T-helper 2 cell treated with Interferon-gamma antibody and Interleukin-4, amounts not matched to agents 5 μg/mL and 100 μg/mL, for 36 hours (primary cell): Measurements from ENCODE around the gene ELFN2.

Experiments
- DNase-seq: peaks from one replicate; pipeline ENCODE4 v3.0.0; 2021; ENCODE audit warnings: low spot score
- H3K27ac Mint-ChIP-seq: one replicate; pipeline ENCODE4 v1.8.0; 2021; ENCODE audit warnings: mild to moderate bottlenecking, mixed read lengths
- H3K27me3 Mint-ChIP-seq: one replicate; pipeline ENCODE4 v1.8.0; 2021; ENCODE audit warnings: low read depth, mixed read lengths
- H3K36me3 Mint-ChIP-seq: one replicate; pipeline ENCODE4 v1.8.0; 2021; ENCODE audit warnings: low read depth, mixed read lengths
- H3K4me1 Mint-ChIP-seq: one replicate; pipeline ENCODE4 v1.8.0; 2021; ENCODE audit warnings: low read depth, mixed read lengths
- H3K4me3 Mint-ChIP-seq: one replicate; pipeline ENCODE4 v1.8.0; 2022; ENCODE audit warnings: mild to moderate bottlenecking, moderate library complexity, mixed read lengths
- H3K9me3 Mint-ChIP-seq: one replicate; pipeline ENCODE4 v1.8.0; 2021; ENCODE audit warnings: mixed read lengths

The ELFN2 gene

GRCh38 chr22:37416827-37417226, 10.5 kb downstream of the ELFN2 start:
- no peaks in the 10 kb centered on the region for H3K36me3 Mint-ChIP-seq
- H3K27ac Mint-ChIP-seq, result peak overlapping the region; percentile 43
- H3K4me1 Mint-ChIP-seq, result peaks cover 29% of the 10 kb centered on the region
- peak overlapping the region; percentile 63 for H3K4me3 Mint-ChIP-seq
- H3K9me3 Mint-ChIP-seq, result no peaks in the 10 kb centered on the region
- peaks cover 61% of the 10 kb centered on the region for H3K27me3 Mint-ChIP-seq
- peak; percentile 41 for DNase-seq

DNA sequence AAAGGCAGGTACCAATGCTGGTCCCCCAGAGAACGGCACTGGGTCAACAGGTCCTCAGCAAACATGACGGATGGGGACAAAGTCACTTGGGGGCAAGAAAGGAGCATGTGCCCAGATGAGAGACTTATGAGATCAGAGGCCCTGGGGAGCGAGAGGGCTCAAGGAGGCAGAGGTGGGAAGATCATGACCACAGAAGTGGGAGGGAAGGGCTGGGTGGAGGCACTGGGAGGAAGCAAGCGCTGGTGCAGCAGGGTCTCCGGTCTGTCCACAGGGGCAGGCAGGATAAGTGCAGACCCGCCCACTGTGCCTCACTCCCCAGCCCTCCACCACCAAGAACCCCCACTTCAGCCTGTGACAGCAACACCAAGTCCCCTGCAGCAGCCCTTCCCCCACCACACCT, 10.9 kb downstream of the ELFN2 start:
- H3K27ac Mint-ChIP-seq, result no peak overlapping the region

DNA sequence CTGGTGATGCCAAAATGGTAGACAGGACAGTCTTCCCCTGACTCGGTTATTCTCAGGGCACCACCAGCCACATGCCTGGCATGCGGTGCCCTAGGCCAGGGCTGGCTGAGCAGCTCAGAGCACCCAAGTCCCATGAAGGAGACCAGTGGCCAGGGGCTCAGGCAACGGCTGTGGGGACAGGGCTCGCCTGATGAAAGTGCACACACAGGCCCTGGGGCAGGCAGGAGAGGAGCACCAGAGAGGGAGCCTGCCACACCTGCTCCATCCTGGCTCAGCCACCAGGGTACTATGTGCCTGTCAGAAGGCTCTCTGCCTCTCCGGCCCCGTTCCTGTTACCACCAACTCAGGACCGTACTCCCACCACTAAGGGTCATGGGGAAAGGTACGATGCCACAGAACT, 12.1 kb downstream of the ELFN2 start:
- Mint-ChIP-seq H3K27ac (no peak overlapping the region), H3K9me3 (no peaks in the 10 kb centered on the region), H3K27me3 (peaks cover 45% of the 10 kb centered on the region), H3K4me3 (no peak overlapping the region), H3K36me3 (no peaks in the 10 kb centered on the region), H3K4me1 (peaks cover 26% of the 10 kb centered on the region)
- no peak for DNase-seq

More for the DNA sequence above, 10.9 kb downstream of the ELFN2 start:
- Mint-ChIP-seq H3K36me3 (no peaks in the 10 kb centered on the region), H3K9me3 (no peaks in the 10 kb centered on the region), H3K4me3 (peak overlapping the region; percentile 63), H3K4me1 (peaks cover 29% of the 10 kb centered on the region), H3K27me3 (peaks cover 57% of the 10 kb centered on the region)
- no peak for DNase-seq

- no peaks in the 10 kb centered on the region for H3K36me3 Mint-ChIP-seq
- peaks cover 23% of the 10 kb centered on the region for H3K4me1 Mint-ChIP-seq
- H3K27ac Mint-ChIP-seq, result no peak overlapping the region
- peaks cover 41% of the 10 kb centered on the region for H3K27me3 Mint-ChIP-seq
- no peak overlapping the region for H3K4me3 Mint-ChIP-seq
- no peak for DNase-seq
- no peaks in the 10 kb centered on the region for H3K9me3 Mint-ChIP-seq
These were observed 13.0 kb downstream of the ELFN2 start for GRCh38 chr22:37414288-37414687.

- Mint-ChIP-seq H3K4me3 (no peak overlapping the region), H3K36me3 (no peaks in the 10 kb centered on the region), H3K27me3 (peaks cover 33% of the 10 kb centered on the region), H3K4me1 (peaks cover 20% of the 10 kb centered on the region), H3K27ac (no peak overlapping the region), H3K9me3 (no peaks in the 10 kb centered on the region)
- no peak for DNase-seq
These were observed 13.7 kb downstream of the ELFN2 start for GRCh38 chr22:37413546-37413945.

- peaks cover 20% of the 10 kb centered on the region for H3K4me1 Mint-ChIP-seq
These were observed 14.6 kb downstream of the ELFN2 start for GRCh38 chr22:37412495-37413250.

DNA sequence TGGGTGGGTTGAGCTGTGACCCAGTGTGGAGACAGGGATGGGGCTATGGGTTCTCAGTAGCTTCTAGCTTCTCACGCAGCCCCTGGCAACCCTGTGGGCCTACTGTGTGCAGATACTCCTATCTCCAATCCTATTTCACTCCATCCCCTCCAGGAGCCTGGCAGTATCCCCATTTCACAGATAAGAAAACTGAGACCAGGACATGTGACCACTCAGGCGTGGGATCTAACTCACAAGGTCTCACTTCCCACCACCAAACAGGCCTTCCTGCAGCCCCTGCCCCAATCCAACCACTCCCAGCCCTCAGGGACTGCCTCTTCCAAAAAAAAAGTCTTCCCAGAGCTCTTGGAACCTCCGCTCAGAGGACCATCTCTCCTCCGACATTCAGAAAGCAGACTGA, 15.6 kb downstream of the ELFN2 start:
- Mint-ChIP-seq H3K36me3 (no peaks in the 10 kb centered on the region), H3K4me1 (peaks cover 15% of the 10 kb centered on the region), H3K9me3 (no peaks in the 10 kb centered on the region), H3K4me3 (no peak overlapping the region), H3K27me3 (peaks cover 17% of the 10 kb centered on the region), H3K27ac (no peak overlapping the region)
- no peak for DNase-seq

More at GRCh38 chr22:37412495-37413250, 14.6 kb downstream of the ELFN2 start:
- no peaks in the 10 kb centered on the region for H3K36me3 Mint-ChIP-seq
- H3K9me3 Mint-ChIP-seq, result no peaks in the 10 kb centered on the region
- no peak overlapping the region for H3K4me3 Mint-ChIP-seq
- H3K27ac Mint-ChIP-seq, result no peak overlapping the region
- peaks cover 25% of the 10 kb centered on the region for H3K27me3 Mint-ChIP-seq
- no peak for DNase-seq

DNA sequence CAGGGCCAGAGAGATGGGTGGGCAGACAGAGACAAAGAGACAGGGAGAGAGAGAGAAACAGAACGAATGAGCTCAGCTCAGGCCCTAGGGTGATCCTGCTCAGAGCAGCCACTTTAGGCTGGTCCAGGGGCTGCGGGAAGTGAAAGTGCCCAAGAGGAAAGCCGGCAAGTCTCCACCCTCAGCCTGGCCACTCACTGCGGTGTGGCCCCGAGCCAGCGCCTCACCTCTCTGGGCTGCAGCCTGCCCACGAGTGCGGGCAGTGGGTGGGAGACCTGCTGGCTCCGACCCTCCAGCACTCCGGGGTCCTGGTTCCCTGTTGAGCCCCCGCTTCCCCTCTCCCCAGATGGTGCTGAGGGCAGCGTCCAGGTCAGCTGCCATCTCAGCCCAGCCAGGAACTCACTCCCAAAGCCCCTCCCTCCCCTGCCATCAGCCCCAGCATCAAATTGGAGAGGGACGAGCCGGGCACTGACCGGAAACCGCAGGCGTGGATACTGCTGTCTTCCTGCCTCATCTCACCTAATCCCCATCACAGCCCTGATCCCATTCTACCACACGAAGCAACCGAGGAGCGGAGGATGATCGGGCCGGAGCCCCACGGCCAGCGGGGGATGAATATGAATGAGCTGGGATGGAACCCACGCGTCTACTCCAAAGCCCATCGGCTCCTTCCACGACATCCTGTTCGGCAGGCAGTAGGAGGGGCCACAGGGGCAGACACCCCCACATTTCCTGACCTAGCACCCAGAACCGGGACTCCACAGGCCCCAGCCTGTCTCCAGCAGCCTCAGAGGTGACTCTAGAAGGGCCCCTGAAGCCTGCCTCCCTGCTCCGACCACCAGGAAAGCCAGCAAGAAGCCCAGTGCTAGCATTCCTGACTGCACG, 16.9 kb downstream of the ELFN2 start:
- Mint-ChIP-seq H3K36me3 (no peaks in the 10 kb centered on the region), H3K27me3 (peaks cover 11% of the 10 kb centered on the region), H3K4me3 (no peak overlapping the region), H3K27ac (no peak overlapping the region), H3K4me1 (peaks cover 6% of the 10 kb centered on the region), H3K9me3 (no peaks in the 10 kb centered on the region)
- no peak for DNase-seq

DNA sequence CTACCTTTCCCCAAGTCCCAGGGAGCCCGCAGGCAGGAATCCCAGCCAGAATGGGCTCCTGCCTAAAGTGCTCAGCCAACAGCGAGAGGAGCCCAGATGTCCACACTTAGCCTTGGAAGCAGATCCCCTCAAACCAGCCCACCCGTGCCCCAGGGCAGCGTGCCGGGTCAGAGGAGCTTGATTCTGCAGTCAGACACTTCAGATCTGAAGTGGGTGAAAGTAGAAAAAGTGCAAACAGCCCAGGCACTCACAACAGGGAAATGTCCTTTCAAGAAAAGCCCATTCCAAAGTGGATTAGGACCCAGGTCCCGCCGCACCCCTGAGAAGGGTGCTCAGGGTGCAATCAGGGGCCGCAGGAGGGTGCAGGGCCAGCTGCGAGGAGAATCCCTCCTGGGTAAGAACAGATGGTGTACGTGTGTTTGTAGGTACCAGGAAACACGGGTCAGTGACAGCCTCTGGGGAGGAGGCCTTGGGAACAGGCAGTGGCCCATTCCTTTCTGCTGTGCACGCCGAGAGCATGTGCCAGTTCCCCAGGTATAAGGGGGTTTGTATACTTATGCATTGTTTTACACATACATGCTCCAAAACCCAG, 17.7 kb downstream of the ELFN2 start:
- no peak overlapping the region for H3K4me3 Mint-ChIP-seq
- no peaks in the 10 kb centered on the region for H3K9me3 Mint-ChIP-seq
- DNase-seq, result no peak
- peaks cover 6% of the 10 kb centered on the region for H3K4me1 Mint-ChIP-seq
- no peaks in the 10 kb centered on the region for H3K36me3 Mint-ChIP-seq
- H3K27ac Mint-ChIP-seq, result no peak overlapping the region
- H3K27me3 Mint-ChIP-seq, result peaks cover 2% of the 10 kb centered on the region

DNA sequence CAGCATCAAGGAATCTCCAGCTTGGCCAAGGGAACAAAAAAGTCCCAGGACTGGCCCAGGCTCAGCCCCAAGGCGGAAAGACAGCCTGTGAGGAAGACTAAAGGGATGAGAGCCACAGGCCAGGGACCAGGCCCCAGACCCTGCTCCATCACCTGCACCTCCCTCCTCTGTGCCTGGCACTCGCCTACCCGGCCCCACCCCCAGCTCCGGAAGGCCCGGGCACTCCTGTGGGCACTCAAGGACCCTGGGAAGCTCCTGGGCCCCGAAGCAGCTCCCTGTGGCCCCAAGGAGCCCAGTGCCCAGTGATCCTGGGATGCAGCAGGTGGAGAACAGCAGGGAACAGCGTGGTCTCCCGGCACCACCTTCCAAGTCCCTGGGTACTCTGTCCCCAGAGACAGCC, 18.2 kb downstream of the ELFN2 start:
- DNase-seq, result no peak
- Mint-ChIP-seq H3K27me3 (no peaks in the 10 kb centered on the region), H3K36me3 (no peaks in the 10 kb centered on the region), H3K4me3 (no peak overlapping the region), H3K4me1 (peaks cover 6% of the 10 kb centered on the region), H3K27ac (no peak overlapping the region), H3K9me3 (no peaks in the 10 kb centered on the region)

DNA sequence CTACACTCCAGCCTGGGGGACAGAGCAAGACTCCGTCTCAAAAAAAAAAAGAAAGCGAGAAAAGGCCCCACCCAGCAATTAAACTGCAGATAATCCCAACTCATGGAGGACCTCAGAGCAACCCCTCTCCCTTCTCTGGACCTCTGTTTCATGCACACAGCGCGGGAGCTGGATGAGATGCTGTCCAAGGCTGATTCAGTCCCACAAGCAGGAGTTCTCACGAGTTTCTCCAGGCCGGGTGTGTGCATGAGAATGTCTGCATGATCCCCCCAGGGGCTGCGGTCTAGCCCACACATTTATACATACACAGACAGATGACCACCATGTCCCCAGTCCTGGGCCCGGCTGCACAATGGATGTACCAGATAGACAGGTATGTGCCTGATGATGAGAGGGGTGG, 19.4 kb downstream of the ELFN2 start:
- Mint-ChIP-seq H3K4me1 (peaks cover 3% of the 10 kb centered on the region), H3K36me3 (no peaks in the 10 kb centered on the region), H3K9me3 (no peaks in the 10 kb centered on the region), H3K27ac (no peak overlapping the region), H3K4me3 (no peak overlapping the region), H3K27me3 (no peaks in the 10 kb centered on the region)
- DNase-seq, result no peak

- no peaks in the 10 kb centered on the region for H3K4me1 Mint-ChIP-seq
- H3K9me3 Mint-ChIP-seq, result no peaks in the 10 kb centered on the region
- DNase-seq, result no peak
- H3K27ac Mint-ChIP-seq, result no peak overlapping the region
- H3K27me3 Mint-ChIP-seq, result no peaks in the 10 kb centered on the region
- H3K36me3 Mint-ChIP-seq, result no peaks in the 10 kb centered on the region
- H3K4me3 Mint-ChIP-seq, result no peak overlapping the region
These were observed 20.6 kb downstream of the ELFN2 start for GRCh38 chr22:37406441-37407235.

- H3K4me1 Mint-ChIP-seq, result no peaks in the 10 kb centered on the region
- no peaks in the 10 kb centered on the region for H3K36me3 Mint-ChIP-seq
- H3K4me3 Mint-ChIP-seq, result no peak overlapping the region
- H3K9me3 Mint-ChIP-seq, result no peaks in the 10 kb centered on the region
- no peak for DNase-seq
- no peaks in the 10 kb centered on the region for H3K27me3 Mint-ChIP-seq
- no peak overlapping the region for H3K27ac Mint-ChIP-seq
These were observed 23.2 kb downstream of the ELFN2 start for GRCh38 chr22:37404091-37404490.
